D341Med (cell line): ENCODE data around the gene ABCC3.
"Not testable (repeated sequence)": the region's sequence is repeated elsewhere in the genome, so short reads cannot be mapped to it uniquely, and the experiment has no call there.

Experiments
- DNase-seq: peaks from one replicate; pipeline ENCODE4 v3.0.0; 2012; ENCODE audit warnings: low spot score

Gene ABCC3

GRCh38 chr17:50707289-50708049, 72.8 kb downstream of the ABCC3 start, which contains the start of gene ANKRD40:
TSS of gene ANKRD40 (minus strand) at chr17:50707914. CDS start at chr17:50707654, 260 bp downstream.
- peak; percentile 95 for DNase-seq

- no peak for DNase-seq
Observed at GRCh38 chr17:50708050-50709000, 73.6 kb downstream of the ABCC3 start.

DNA sequence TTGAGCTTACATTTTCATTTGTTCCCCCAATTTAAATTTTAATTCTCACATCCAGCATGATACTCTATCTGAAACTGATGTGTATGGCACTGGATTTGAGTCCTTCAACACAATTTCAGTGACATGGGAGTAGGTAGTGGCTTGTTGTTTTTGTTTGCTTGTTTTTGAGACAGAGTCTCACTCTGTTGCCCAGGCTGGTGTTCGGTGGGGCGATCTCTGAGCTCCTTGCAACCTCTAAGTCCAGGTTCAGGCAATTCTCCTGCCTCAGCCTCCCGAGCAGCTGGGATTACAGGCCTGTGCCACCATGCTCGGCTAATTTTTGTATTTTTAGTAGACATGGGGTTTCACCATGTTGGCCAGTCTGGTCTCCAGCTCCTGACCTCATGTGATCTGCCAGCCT, 74.4 kb downstream of the ABCC3 start:
- DNase-seq, result not testable (repeated sequence)

GRCh38 chr17:50710025-50710424, 75.3 kb downstream of the ABCC3 start:
- DNase-seq, result no peak

GRCh38 chr17:50710650-50711049, 76.0 kb downstream of the ABCC3 start:
- no peak for DNase-seq

DNA sequence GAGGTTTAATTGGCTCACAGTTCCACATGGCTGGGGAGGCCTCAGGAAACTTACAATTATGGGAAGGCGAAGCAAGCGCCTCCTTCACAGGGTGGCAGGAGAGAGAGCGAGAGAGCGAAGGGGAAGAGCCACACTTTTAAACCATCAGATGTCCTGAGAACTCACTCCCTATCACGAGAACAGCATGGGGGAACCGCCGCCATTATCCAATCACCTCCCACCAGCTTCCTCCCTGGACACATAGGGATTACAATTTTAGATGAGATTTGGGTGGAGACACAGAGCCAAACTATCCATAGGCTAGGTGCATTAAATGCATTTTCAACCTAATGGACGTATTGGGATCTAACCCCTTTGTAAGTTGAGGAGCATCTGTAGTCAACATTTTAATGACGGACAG, 78.0 kb downstream of the ABCC3 start:
- no peak for DNase-seq

DNA sequence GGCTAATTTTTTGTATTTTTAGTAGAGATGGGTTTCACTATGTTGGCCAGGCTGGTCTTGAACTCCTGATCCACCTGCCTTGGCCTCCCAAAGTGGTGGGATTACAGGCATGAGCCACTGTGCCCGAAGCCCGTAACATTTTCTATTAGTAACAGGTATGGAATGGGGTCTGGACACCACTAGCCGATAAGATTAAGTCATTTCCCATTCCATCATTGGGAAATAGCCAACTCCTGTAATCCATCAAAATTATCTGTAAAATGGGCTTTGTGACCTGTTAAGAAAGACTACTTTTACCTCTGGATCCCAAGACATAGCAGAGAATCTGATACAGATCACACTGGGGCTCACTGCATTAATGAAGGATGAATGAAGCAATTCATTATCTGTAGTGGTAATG, 80.8 kb downstream of the ABCC3 start:
- DNase-seq, result no peak

DNA sequence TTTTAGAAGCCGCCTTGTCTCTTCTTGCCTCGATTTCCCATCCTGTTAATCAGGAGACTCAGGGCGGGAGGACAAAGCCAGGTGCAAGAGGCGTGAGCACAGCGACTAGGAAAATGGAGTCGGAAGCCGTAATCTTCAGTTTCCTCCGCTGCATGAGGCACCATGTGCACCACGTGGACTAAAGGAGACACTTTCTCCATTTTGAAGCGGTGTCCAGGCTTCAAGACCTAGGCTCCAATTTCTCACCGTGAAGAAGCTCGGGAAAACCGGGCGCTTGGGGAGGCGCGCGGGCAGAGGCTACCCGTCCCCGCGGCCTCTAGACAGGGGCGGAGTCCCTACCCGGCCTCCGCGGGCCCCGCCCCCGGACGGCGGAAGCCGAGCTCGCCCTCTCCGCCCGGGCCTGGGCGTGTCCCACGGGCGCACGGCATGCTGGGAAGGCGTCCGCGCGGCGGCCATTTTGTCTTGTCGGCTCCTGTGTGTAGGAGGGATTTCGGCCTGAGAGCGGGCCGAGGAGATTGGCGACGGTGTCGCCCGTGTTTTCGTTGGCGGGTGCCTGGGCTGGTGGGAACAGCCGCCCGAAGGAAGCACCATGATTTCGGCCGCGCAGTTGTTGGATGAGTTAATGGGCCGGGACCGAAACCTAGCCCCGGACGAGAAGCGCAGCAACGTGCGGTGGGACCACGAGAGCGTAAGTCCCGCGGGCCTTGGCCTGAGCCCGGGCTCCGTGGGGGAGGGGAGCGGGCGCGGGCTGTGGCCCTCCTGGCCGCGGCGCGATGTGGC, 84.7 kb downstream of the ABCC3 start, which contains the start of gene LUC7L3:
LUC7L3 (plus strand) TSS at position 460 of the 780 bp plus-strand sequence; CDS start at position 590, 130 bp downstream.
- peak; percentile 100 for DNase-seq

- DNase-seq, result no peak
Observed at GRCh38 chr17:50719924-50720794, 85.5 kb downstream of the ABCC3 start.

DNA sequence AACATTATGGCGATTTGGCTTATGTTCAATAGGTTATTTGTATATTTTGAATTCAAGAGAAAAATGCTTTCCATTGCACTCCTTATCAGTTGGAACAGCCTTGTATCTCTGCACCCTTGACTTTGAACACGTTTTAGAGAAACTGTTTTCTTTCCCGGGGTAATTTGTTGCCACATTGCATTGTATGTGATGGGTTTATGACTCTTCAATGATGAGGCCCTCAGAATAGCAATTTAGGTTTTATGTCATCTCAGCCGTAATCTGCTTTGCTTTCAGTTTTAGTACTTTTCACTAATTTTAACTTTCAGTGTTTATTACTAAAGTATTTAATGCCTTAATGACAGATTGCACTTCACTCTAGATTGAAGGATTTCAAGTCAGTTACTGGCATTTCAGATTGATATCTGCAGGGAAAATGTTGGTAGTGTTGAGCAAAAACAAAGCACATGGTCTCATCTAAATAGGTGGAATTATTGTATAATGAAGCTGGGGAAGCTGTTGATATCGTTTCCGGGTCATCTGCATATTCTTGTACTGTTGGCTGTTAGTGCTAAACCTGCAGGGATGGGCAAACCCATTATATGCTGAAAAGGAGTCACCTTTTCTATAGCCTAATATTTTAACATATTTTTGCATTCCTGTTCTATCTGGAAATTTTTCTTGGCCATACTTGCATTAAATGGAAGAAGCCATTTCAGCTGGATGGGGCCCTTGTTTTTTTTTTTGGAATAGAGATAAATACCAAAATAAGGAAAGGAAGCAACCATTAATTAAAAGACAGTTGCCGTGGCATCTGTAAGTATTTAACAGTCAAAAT, 86.7 kb downstream of the ABCC3 start:
- no peak for DNase-seq

GRCh38 chr17:50722746-50723145, 88.1 kb downstream of the ABCC3 start:
- no peak for DNase-seq

DNA sequence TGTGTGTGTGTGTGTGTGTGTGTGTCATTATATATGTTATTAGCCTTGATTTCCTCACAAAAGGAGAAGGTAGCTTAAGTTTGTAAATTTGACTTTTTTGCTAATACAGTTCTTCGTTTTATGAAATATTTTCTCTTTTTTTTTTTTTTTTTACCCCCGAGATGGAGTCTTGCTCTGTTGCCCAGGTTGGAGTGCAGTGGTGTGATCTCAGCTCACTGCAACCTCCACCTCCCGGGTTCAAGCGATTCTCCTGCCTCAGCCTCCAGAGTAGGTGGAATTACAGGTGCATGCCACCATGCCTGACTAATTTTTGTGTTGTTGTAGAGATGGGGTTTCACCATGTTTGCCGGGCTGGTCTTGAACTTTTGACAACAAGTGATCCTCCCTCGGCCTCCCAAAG, 89.9 kb downstream of the ABCC3 start:
- DNase-seq, result not testable (repeated sequence)

DNA sequence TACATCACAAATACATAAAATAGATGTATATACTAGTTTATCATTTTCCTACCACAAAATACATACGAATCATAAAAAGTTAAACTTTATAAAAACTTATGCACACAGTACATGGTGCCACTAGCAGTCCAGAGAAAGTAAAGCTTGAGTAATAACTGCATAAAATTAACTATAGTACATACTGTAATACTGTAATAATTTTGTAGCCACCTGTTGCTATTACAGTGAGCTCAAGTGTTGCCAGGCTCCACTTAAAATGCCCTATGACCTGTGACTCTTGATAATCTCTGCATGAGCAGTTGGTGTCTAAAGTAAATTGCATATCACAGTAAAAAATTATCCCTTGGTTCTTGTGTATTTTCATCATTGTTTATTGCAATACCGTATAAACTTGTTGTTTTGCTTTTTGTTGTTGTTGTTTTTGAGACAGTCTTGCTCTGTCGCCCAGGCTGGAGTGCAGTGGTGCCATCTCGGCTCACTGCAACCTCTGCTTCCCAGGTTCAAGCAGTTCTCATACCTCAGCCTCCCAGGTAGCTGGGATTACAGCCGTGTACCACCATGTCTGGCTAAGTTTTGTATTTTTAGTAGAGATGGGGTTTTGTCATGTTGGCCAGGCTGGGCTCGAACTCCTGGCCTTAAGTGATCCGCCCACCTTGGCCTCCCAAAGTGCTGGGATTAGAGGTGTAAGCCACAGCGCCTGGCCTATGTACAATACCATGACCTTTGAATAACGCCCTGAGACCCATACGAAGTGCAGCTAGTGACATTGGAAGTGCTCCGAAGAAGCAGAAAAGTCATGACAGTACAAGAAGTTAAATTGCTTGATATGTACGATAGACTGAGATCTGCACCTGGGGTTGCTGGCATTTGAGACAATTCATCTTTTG, 91.3 kb downstream of the ABCC3 start:
- no peak for DNase-seq

DNA sequence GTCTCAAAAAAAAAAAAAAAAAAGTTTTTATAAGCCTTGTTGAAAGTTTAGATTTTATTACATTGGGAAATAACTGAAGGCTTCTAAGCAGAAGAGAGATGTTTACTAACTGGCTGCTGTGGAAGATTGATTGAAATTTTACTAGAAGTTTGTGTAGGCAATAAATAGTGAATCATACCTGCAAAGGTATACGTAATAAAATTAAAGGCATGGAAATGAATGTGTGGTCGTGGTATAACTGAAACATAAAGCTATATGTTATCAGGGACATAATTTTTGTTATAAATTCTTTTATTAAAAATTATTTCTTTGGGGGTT, 93.4 kb downstream of the ABCC3 start:
- DNase-seq, result no peak

GRCh38 chr17:50728881-50729765, 94.4 kb downstream of the ABCC3 start:
- DNase-seq, result no peak

DNA sequence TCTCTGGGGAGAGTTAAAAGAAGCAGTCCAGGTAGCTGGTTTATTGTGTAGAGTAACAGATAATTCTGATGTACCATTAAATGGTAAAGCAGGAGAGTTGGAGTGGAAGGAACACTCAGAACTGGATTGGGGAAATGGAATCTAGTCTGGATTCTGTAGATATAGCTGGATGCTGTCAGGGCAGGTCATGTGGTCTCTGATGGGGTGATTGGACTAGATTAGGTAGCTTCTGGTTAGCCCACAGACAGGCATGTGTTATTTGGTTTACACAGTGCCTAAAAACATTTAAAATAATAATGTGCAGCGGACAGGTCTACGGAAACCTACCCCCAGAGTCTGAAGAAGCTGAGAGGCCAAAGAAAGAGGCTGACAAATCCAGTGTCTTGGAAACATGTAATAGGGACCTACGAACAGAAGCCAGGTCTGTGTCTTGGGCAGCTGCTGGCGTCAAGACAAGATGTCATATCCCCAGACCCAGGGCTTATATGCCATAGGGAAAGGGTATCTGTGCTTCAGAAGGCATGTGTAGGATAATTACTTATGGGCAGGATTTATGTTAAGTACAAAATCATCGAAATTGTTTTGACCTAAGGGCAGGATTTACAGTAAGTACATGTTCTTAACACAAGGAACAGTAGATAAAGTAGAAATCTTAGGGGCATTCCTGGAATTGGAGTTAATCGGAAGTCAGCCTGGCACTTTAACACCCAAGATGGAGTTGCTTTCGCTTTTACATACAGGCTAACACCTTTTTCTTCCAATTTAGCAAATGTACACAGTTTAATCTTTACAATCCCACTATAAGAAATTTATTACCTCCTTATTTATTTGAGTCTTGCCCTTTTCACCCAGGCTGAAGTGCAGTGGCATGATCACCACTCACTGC, 97.1 kb downstream of the ABCC3 start:
- DNase-seq, result peak; percentile 68

DNA sequence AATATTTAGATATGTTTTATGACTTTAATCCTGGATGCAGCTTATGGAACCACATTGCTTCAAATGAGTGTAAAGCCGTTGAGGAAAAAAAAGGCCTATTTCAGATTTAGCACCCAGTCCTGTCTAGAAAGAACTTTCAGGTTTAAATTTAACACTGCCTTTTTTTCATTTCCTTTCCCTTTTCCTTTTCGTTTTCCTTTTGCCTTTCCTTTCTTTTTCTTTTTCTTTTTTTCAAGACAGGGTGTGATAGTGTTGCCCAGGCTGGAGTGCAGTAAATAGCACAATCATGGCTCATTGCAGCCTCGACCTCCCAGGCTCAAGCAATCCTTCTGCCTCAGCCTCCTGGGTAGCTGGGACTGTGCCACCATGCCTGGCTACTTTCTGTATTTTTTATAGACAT, 100.6 kb downstream of the ABCC3 start:
- no peak for DNase-seq
